Panc1 (cell line): Measurements from ENCODE around the gene CACNG1. TPM values are rescaled to one million over a fixed set of nuclear protein-coding genes. Genes with fewer than 3 reads are reported as not detected.

Source experiments
- ATAC-seq: fragments of 200-7000 bp; cut with Tn5 transposase; 2 replicates; pipeline ENCODE4 v1.9.1; 2020; ENCODE audit warnings: mild to moderate bottlenecking, moderate library complexity
- BruUV-seq: library from RNA; stranded (reverse); fragments of 400-500 nt; replicated peaks from 2 replicates; lab custom pipeline; 2021; lab: Mats Ljungman, UMichigan
- CTCF ChIA-PET: fragments of 300-600 bp; sonication (Branson Sonifier 250); formaldehyde crosslinking; loops from one replicate; lab custom pipeline; 2022; ENCODE audit warnings: antibody characterized with exemption; lab: Charles Lee
- POLR2A ChIA-PET: fragments of 300-600 bp; sonication (Branson Sonifier 250); formaldehyde crosslinking; loops from one replicate; lab custom pipeline; 2022; ENCODE audit warnings: antibody characterized with exemption; lab: Charles Lee
- DNase-seq: peaks from one replicate; pipeline ENCODE4 v3.0.0-alpha.2; 2010; ENCODE audit warnings: low read depth, low spot score
- H3K27ac ChIP-seq: 2 replicates; pipeline ENCODE4 v1.5.1; 2011; ENCODE audit warnings: mild to moderate bottlenecking, low read length, inconsistent platforms
- H3K27me3 ChIP-seq: fragments of 200-500 bp; sonication (Bioruptor generic); 2 replicates; pipeline ENCODE4 v1.6.0; 2014; ENCODE audit warnings: low read length, inconsistent platforms; ENCODE audit not compliant: control insufficient read depth, insufficient read depth
- H3K36me3 ChIP-seq: fragments of 200-500 bp; sonication (Bioruptor generic); 2 replicates; pipeline ENCODE4 v1.5.1; 2014; ENCODE audit warnings: inconsistent platforms, mild to moderate bottlenecking, low read length, moderate library complexity; ENCODE audit not compliant: control insufficient read depth, insufficient read depth
- H3K4me1 ChIP-seq: 2 replicates; pipeline ENCODE4 v1.5.1; 2011; ENCODE audit warnings: inconsistent platforms, mild to moderate bottlenecking, low read length, moderate library complexity; ENCODE audit not compliant: control insufficient read depth, insufficient read depth
- H3K4me3 ChIP-seq, 2 experiments: 2 replicates each; pipeline ENCODE4 v1.5.1; 2011 to 2012; ENCODE audit warnings: low read depth in 2 of 2, low read length in 2 of 2, mild to moderate bottlenecking in 2 of 2, inconsistent platforms in 1 of 2, moderate library complexity in 1 of 2
- H3K9me3 ChIP-seq: fragments of 200-500 bp; sonication (Bioruptor generic); 2 replicates; pipeline ENCODE4 v1.5.1; 2014; ENCODE audit warnings: low read depth, mild to moderate bottlenecking, inconsistent platforms, low read length, moderate library complexity; ENCODE audit not compliant: control insufficient read depth, insufficient read depth
- POLR2AphosphoS5 ChIP-seq: IDR thresholded peaks from 2 replicates; pipeline ENCODE4 v1.6.1; 2012; ENCODE audit warnings: mild to moderate bottlenecking, low read depth, low read length, moderate library complexity
- SIN3A ChIP-seq: IDR thresholded peaks from 2 replicates; pipeline ENCODE4 v1.6.1; 2012; ENCODE audit warnings: low read depth, mild to moderate bottlenecking, low read length, moderate library complexity, borderline replicate concordance; ENCODE audit not compliant: insufficient read depth
- TCF7L2 ChIP-seq: IDR thresholded peaks from 2 replicates; pipeline ENCODE4 v1.6.1; 2011; ENCODE audit warnings: mild to moderate bottlenecking, low read depth, low read length, inconsistent platforms
- in situ Hi-C: cut with HindIII; loops from 2 replicates; pipeline ENCODE4 v1.10.0; 2016; ENCODE audit warnings: low sequenced_read_pairs, low pct_unique_long_range_greater_than_20kb
- intact Hi-C: fragments of 100-400 bp; cut with micrococcal nuclease; formaldehyde crosslinking; loops from one replicate; pipeline ENCODE4 v1.10.0; 2022; ENCODE audit not compliant: unreplicated experiment
- total RNA-seq: library from RNA; stranded (reverse); gene quantifications from one replicate; pipeline ENCODE4 v1.2.1, GENCODE V29; 2021; ENCODE audit not compliant: unreplicated experiment
- TF ChIP-seq, protein P1 (sequence below), 2 experiments: IDR thresholded peaks; 2 replicates each; pipeline ENCODE4 v1.6.1; 2011 to 2012; ENCODE audit warnings: low read depth in 2 of 2, control low read depth in 1 of 2, low read length in 1 of 2, mild to moderate bottlenecking in 1 of 2, moderate library complexity in 1 of 2; ENCODE audit not compliant: insufficient read depth in 1 of 2
- TF ChIP-seq, protein P2 (sequence below): fragments of 450-650 bp; IDR thresholded peaks from 2 replicates; pipeline ENCODE4 v1.5.1; 2017; ENCODE audit warnings: mild to moderate bottlenecking

Gene CACNG1
- total RNA-seq, 1 experiment from 2014 or later: 0.13 TPM

DNA sequence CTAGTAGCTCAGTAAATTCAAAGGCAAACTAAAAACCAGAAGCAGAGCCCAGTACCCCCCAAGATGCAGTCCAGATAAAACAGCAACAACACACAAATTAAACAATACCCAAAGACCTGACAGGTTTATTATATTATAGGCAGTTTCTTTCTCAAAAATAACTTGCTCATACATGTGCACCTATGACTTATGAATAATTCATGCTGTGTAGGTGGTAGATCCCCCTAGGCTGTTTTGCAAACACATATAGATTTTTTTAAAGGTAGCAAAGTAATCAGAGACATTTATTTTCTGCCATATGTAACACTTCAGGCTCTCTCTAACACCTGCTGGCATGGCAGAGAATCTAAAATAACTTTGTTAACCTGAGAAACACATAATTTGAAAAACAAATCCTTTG lies 27.2 kb downstream of the CACNG1 start:
- ATAC-seq: no peak
- no peak for DNase-seq
- in situ Hi-C loops: no loop called here
- ChIA-PET CTCF (no interaction called here), POLR2A (no interaction called here)
- Histone ChIP-seq H3K27me3 (no peaks in the 10 kb centered on the region), H3K4me1 (no peaks in the 10 kb centered on the region), H3K36me3 (no peaks in the 10 kb centered on the region), H3K27ac (no peak overlapping the region), H3K9me3 (no peaks in the 10 kb centered on the region), H3K4me3 (no peak overlapping the region)
- intact Hi-C loops: no loop called here
- TF ChIP-seq, protein P1, sequence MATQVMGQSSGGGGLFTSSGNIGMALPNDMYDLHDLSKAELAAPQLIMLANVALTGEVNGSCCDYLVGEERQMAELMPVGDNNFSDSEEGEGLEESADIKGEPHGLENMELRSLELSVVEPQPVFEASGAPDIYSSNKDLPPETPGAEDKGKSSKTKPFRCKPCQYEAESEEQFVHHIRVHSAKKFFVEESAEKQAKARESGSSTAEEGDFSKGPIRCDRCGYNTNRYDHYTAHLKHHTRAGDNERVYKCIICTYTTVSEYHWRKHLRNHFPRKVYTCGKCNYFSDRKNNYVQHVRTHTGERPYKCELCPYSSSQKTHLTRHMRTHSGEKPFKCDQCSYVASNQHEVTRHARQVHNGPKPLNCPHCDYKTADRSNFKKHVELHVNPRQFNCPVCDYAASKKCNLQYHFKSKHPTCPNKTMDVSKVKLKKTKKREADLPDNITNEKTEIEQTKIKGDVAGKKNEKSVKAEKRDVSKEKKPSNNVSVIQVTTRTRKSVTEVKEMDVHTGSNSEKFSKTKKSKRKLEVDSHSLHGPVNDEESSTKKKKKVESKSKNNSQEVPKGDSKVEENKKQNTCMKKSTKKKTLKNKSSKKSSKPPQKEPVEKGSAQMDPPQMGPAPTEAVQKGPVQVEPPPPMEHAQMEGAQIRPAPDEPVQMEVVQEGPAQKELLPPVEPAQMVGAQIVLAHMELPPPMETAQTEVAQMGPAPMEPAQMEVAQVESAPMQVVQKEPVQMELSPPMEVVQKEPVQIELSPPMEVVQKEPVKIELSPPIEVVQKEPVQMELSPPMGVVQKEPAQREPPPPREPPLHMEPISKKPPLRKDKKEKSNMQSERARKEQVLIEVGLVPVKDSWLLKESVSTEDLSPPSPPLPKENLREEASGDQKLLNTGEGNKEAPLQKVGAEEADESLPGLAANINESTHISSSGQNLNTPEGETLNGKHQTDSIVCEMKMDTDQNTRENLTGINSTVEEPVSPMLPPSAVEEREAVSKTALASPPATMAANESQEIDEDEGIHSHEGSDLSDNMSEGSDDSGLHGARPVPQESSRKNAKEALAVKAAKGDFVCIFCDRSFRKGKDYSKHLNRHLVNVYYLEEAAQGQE (IDR thresholded peaks at IDR 0.05; ENCODE audit: insufficient read depth in 1 of 2, low read depth in 2 of 2, low read length in 1 of 2): no peak
- TF ChIP-seq TCF7L2 (no peak), SIN3A (no peak), POLR2AphosphoS5 (no peak)
- TF ChIP-seq, protein P2, sequence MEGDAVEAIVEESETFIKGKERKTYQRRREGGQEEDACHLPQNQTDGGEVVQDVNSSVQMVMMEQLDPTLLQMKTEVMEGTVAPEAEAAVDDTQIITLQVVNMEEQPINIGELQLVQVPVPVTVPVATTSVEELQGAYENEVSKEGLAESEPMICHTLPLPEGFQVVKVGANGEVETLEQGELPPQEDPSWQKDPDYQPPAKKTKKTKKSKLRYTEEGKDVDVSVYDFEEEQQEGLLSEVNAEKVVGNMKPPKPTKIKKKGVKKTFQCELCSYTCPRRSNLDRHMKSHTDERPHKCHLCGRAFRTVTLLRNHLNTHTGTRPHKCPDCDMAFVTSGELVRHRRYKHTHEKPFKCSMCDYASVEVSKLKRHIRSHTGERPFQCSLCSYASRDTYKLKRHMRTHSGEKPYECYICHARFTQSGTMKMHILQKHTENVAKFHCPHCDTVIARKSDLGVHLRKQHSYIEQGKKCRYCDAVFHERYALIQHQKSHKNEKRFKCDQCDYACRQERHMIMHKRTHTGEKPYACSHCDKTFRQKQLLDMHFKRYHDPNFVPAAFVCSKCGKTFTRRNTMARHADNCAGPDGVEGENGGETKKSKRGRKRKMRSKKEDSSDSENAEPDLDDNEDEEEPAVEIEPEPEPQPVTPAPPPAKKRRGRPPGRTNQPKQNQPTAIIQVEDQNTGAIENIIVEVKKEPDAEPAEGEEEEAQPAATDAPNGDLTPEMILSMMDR: no peak
- BruUV-seq: no TSS peak

DNA sequence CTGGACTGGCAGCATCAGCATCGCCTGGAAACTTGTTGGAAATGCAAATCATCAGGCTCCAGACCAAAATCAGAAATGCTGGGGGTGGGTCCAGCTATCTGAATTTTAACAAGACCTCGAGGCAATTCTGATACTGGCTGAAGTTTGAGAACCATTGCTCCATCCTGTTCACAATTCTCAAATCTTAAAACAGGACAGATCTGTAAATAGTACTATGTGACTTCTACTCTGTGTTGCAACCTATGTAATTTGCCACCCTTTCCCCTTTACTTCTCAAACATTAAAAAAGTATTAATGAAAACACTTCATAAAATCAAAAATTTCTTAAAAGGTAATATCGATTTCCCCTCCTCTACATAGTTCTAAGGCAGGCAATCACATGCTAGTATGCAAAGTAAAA lies 28.5 kb downstream of the CACNG1 start:
- in situ Hi-C loops: no loop called here
- no TSS peak for BruUV-seq
- ChIA-PET POLR2A (no interaction called here), CTCF (no interaction called here)
- H3K27me3 ChIP-seq: no peaks in the 10 kb centered on the region
- H3K4me3 ChIP-seq: no peak overlapping the region
- no peaks in the 10 kb centered on the region for H3K4me1 ChIP-seq
- no peak for DNase-seq
- intact Hi-C loops: no loop called here
- 0 out of 2 replicates have a peak, but pooled peaks cover 2% of the 10 kb centered on the region for H3K36me3 ChIP-seq
- no peak for TF ChIP-seq SIN3A
- no peaks in the 10 kb centered on the region for H3K9me3 ChIP-seq
- ATAC-seq: no peak
- H3K27ac ChIP-seq: no peak overlapping the region

DNA sequence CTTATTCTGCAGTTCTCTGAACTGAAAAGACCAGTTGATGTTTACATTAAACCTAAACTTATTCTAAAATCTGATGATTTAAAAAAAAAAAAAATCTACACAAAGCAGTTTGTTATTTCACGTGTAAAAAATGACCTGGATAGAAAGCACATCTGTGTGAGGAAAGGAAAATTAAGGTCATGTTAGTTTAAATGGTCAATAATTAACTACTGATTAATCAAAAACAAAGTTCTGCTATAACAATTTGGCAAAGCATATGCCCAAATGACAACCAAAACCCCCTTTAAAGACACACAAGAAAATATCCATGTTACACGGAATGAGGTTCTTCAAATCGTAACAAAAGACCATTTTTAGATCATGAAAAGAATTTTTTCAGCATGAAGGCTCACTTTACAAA lies 30.4 kb downstream of the CACNG1 start:
- intact Hi-C loops (no loop called here), in situ Hi-C loops (no loop called here)
- no peak for DNase-seq
- no peak for ATAC-seq
- no peak overlapping the region for H3K4me3 ChIP-seq
- no peaks in the 10 kb centered on the region for H3K27me3 ChIP-seq
- TF ChIP-seq POLR2AphosphoS5 (no peak), SIN3A (no peak)
- TF ChIP-seq, protein P2: no peak
- no peaks in the 10 kb centered on the region for H3K9me3 ChIP-seq
- no peak overlapping the region for H3K27ac ChIP-seq
- no TSS peak for BruUV-seq
- ChIA-PET POLR2A (no interaction called here), CTCF (no interaction called here)
- no peaks in the 10 kb centered on the region for H3K4me1 ChIP-seq
- 0 out of 2 replicates have a peak, but pooled peaks cover 2% of the 10 kb centered on the region for H3K36me3 ChIP-seq
